Breast epithelium (tissue), 3 donors: ENCODE results near the gene CEP85L.

Experiments
- CTCF ChIP-seq, 3 donors: fragments of 450-650 bp; IDR thresholded peaks; one replicate each; pipeline ENCODE4 v1.5.1; 2016 to 2017; ENCODE audit warnings: antibody characterized with exemption in 3 of 3, mild to moderate bottlenecking in 3 of 3, moderate library complexity in 3 of 3
- POLR2A ChIP-seq: fragments of 450-650 bp; IDR thresholded peaks from one replicate; pipeline ENCODE4 v1.6.1; 2016; ENCODE audit warnings: antibody characterized with exemption, mild to moderate bottlenecking, moderate library complexity
- POLR2AphosphoS5 ChIP-seq, 3 donors: sonication (generic); formaldehyde crosslinking; IDR thresholded peaks; one replicate each; pipeline ENCODE4 v1.6.1; 2017; ENCODE audit warnings: antibody characterized with exemption in 3 of 3

- TF ChIP-seq CTCF (IDR thresholded peaks at IDR 0.05) (no peak), POLR2A (no peak), POLR2AphosphoS5 (IDR thresholded peaks at IDR 0.05) (no peak)
Observed at GRCh38 chr6:118577972-118578371, 73.4 kb downstream of the CEP85L start.
